ENCODE measurements around the gene WDR70.

DNA sequence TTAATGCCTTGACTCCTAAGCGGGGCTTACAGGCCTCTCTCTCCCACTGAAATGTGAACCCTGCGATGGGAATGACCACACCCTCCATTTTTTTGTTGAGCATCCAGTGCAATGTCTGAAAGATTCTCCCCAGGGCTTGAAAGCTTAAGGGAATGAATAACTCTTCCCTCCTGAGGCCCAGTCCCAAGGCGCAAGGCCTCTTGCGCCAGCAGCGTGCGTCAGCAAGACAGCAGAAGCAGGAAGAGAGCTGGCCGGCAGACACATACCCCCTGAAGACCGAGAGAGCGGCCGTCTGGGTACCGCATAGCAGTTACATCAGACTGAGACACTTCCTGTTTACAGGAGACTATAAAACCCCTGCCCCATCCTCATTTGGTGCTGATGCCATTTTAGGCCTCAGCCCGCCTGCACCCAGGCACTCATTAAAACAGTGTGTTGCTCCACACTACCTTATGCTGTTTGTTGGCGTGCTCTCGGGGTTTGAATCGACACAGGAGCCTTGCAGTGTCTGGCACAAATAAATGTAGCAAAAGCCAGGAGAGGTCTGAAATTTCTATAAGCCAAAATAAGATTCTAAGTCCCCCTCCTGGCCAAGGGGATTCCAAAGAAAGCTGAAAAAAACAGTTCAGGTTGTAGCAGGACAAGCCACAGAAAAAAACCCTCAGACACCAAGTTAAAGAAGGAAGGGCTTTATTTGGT, 398.5 kb downstream of the WDR70 start:
- TF ChIP-seq, protein P1, sequence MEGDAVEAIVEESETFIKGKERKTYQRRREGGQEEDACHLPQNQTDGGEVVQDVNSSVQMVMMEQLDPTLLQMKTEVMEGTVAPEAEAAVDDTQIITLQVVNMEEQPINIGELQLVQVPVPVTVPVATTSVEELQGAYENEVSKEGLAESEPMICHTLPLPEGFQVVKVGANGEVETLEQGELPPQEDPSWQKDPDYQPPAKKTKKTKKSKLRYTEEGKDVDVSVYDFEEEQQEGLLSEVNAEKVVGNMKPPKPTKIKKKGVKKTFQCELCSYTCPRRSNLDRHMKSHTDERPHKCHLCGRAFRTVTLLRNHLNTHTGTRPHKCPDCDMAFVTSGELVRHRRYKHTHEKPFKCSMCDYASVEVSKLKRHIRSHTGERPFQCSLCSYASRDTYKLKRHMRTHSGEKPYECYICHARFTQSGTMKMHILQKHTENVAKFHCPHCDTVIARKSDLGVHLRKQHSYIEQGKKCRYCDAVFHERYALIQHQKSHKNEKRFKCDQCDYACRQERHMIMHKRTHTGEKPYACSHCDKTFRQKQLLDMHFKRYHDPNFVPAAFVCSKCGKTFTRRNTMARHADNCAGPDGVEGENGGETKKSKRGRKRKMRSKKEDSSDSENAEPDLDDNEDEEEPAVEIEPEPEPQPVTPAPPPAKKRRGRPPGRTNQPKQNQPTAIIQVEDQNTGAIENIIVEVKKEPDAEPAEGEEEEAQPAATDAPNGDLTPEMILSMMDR (conservative IDR thresholded peaks at IDR 0.05; ENCODE audit: low read length) = no peak
- TF ChIP-seq EZH2phosphoT487 (IDR thresholded peaks at IDR 0.05; ENCODE audit: borderline replicate concordance) = no peak

Measured in Loucy (cell line).